SH-SY5Y (cell line): Measurements from ENCODE around the gene SLAIN1.

Experiments
- GATA2 ChIP-seq: IDR thresholded peaks from 2 replicates; pipeline ENCODE4 v1.6.1; 2011; ENCODE audit warnings: mild to moderate bottlenecking, low read depth, low read length
- GATA3 ChIP-seq: IDR thresholded peaks from 2 replicates; pipeline ENCODE4 v1.6.1; 2011; ENCODE audit warnings: low read depth, mild to moderate bottlenecking, low read length, moderate library complexity

- no peak for TF ChIP-seq GATA2
- TF ChIP-seq GATA3 = no peak
Observed at GRCh38 chr13:77807431-77808135, 110.1 kb downstream of the SLAIN1 start.
